Naive thymus-derived CD4-positive, alpha-beta T cell (primary cell): ENCODE results near the gene RCOR3. TPM values are rescaled to one million over a fixed set of nuclear protein-coding genes. Genes with fewer than 3 reads are reported as not detected.

Experiments
- ATAC-seq: fragments of 150-1000 bp; cut with Tn5 transposase; 2 replicates; pipeline ENCODE4 v1.10.0; 2021; ENCODE audit warnings: mild to moderate bottlenecking, moderate library complexity
- CTCF ChIA-PET: fragments of 350-600 bp; sonication (Branson Sonifier 250); formaldehyde crosslinking; loops from one replicate; lab custom pipeline; 2021; ENCODE audit warnings: antibody characterized with exemption; lab: Charles Lee
- POLR2A ChIA-PET: fragments of 350-600 bp; sonication (Branson Sonifier 250); formaldehyde crosslinking; loops from one replicate; lab custom pipeline; 2021; ENCODE audit warnings: antibody characterized with exemption, inconsistent platforms; lab: Charles Lee
- DNase-seq, 9 donors: peaks; one replicate each; pipeline versions ENCODE4 v3.0.0 to v3.0.0-alpha.2; 2020 to 2022; ENCODE audit warnings: mixed read lengths in 1 of 9
- H3K27ac ChIP-seq: one replicate; pipeline ENCODE4 v1.7.0; 2013; ENCODE audit warnings: mild to moderate bottlenecking, low read depth, low read length, moderate library complexity
- H3K27me3 ChIP-seq, 2 donors: one replicate each; pipeline ENCODE4 v1.7.0; 2013; ENCODE audit warnings: low read length in 2 of 2, mild to moderate bottlenecking in 2 of 2, moderate library complexity in 2 of 2; ENCODE audit not compliant: control insufficient read depth in 2 of 2, insufficient read depth in 2 of 2
- H3K36me3 ChIP-seq, 3 experiments: 1 replicate in 2 of 3; 2 replicates in 1 of 3; pipeline ENCODE4 v1.7.0; 2013; ENCODE audit warnings: low read length in 3 of 3, mild to moderate bottlenecking in 3 of 3, moderate library complexity in 1 of 3; ENCODE audit not compliant: insufficient read depth in 3 of 3, control insufficient read depth in 2 of 3
- H3K4me1 ChIP-seq, 2 donors: one replicate each; pipeline ENCODE4 v1.7.0; 2013; ENCODE audit warnings: low read length in 2 of 2, mild to moderate bottlenecking in 2 of 2, moderate library complexity in 1 of 2; ENCODE audit not compliant: control insufficient read depth in 2 of 2, insufficient read depth in 2 of 2
- H3K4me3 ChIP-seq: 2 replicates; pipeline ENCODE4 v1.7.0; 2013; ENCODE audit warnings: mild to moderate bottlenecking, low read length
- H3K9me3 ChIP-seq, 3 experiments: 1 replicate in 2 of 3; 2 replicates in 1 of 3; pipeline ENCODE4 v1.7.0; 2013; ENCODE audit warnings: low read length in 3 of 3; ENCODE audit not compliant: control insufficient read depth in 2 of 3
- H3K27ac Mint-ChIP-seq, 9 donors: one replicate each; pipeline ENCODE4 v1.8.0; 2020 to 2022; ENCODE audit warnings: mixed read lengths in 9 of 9, mild to moderate bottlenecking in 8 of 9, moderate library complexity in 5 of 9, inconsistent platforms in 2 of 9
- H3K27me3 Mint-ChIP-seq, 5 donors: one replicate each; pipeline ENCODE4 v1.8.0; 2021 to 2022; ENCODE audit warnings: mixed read lengths in 5 of 5, mild to moderate bottlenecking in 1 of 5
- H3K36me3 Mint-ChIP-seq, 5 donors: one replicate each; pipeline ENCODE4 v1.8.0; 2020 to 2022; ENCODE audit warnings: mixed read lengths in 5 of 5, mild to moderate bottlenecking in 3 of 5, inconsistent platforms in 1 of 5
- H3K4me1 Mint-ChIP-seq, 7 donors: one replicate each; pipeline ENCODE4 v1.8.0; 2020 to 2022; ENCODE audit warnings: mixed read lengths in 7 of 7, mild to moderate bottlenecking in 3 of 7, inconsistent platforms in 1 of 7
- H3K4me3 Mint-ChIP-seq, 10 donors: one replicate each; pipeline ENCODE4 v1.8.0; 2020 to 2022; ENCODE audit warnings: mild to moderate bottlenecking in 10 of 10, mixed read lengths in 10 of 10, moderate library complexity in 6 of 10, inconsistent platforms in 2 of 10
- H3K9me3 Mint-ChIP-seq, 11 donors: one replicate each; pipeline ENCODE4 v1.8.0; 2020 to 2022; ENCODE audit warnings: mixed read lengths in 11 of 11, mild to moderate bottlenecking in 4 of 11, inconsistent platforms in 1 of 11, moderate library complexity in 1 of 11
- intact Hi-C, 2 donors: fragments of 100-400 bp; cut with micrococcal nuclease; formaldehyde crosslinking; loops; one replicate each; pipeline ENCODE4 v1.15.1; 2023
- polyA plus RNA-seq, 2 donors: library from polyadenylated mRNA; unstranded; fragments of 300-500 nt; fragmentation: Illumina TruSeq; gene quantifications; one replicate each; pipeline ENCODE4 v1.2.3, GENCODE V29; 2021
- total RNA-seq, 6 experiments: library from RNA in 5 of 6; stranded (reverse) in 5 of 6; gene quantifications; 1 replicate in 5 of 6; 2 replicates in 1 of 6; pipeline ENCODE4 v1.2.3 and lab custom pipeline; 2021 to 2026

Gene RCOR3
- total and polyA plus RNA-seq, 7 experiments from 2014 or later, result 26.8 to 98.0 (median 68.0) TPM

DNA sequence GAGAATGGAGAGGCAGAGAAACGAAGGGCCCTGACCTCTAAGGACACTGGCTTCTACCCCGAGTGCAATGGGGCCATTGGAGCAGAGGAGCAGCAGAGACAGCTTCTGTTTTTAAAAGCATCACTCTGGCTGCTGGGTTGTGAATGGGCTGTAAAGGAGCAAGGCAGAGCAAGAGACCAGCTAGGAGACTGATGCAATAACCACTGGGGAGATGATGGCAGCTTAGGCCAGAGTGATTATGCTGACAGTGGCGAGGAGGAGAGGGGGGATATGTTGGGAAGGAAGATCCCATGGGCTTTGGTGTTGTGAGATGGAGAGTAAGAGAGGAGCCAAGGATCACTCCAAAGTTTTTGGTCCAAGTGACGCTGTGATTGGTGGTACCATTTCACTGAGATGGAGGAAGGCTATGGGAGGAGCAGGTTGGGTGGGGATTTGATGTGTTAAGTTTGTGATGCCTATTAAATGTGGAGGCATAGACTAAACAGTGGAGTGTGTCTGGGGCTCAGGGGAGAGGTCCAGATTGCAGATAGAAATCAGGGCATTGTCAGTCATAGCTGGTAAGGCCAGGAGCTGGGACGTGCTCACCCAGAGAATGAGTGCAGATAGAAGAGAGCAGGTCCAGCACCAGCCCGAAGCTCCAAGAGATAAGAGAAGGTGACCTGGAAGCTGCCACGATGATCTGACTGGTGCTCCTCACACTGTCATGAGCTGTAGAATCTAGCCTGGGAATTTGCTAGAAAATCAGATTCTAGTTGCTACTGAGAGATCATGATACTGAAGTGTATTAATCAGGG lies 78.5 kb downstream of the RCOR3 start:
- Mint-ChIP-seq H3K4me1 (peaks cover 69 to 94% (median 85%) of the 10 kb centered on the region in 7 donors), H3K4me3 (peak overlapping the region; percentile 7 to 87 (median 78)), H3K36me3 (peaks cover 0 to 19% (median 15%) of the 10 kb centered on the region in 5 donors), H3K27me3 (no peaks in the 10 kb centered on the region), H3K9me3 (no peaks in the 10 kb centered on the region), H3K27ac (peak overlapping the region; percentile 59 to 97 (median 87))
- Histone ChIP-seq H3K27ac (peak overlapping the region; percentile 69), H3K9me3 (no peaks in the 10 kb centered on the region), H3K36me3 (no peaks in the 10 kb centered on the region), H3K4me1 (peaks cover 69 to 79% of the 10 kb centered on the region in 2 donors), H3K4me3 (no peak overlapping the region), H3K27me3 (no peaks in the 10 kb centered on the region)
- no peak for ATAC-seq
- ChIA-PET POLR2A (interaction anchor here (0.6 to 6.5 kb wide), 4 partner anchors 10 to 45 kb away, joined by 3 to 49 read pairs (median 4); partner anchors contain the start of gene TRAF5), CTCF (interaction anchor here (1.2 to 5.1 kb wide), 4 partner anchors 9 to 14 kb away, joined by 3 to 25 read pairs (median 10); partner anchors contain the start of gene TRAF5)
- no peak for DNase-seq
- intact Hi-C loops, result no loop called here

DNA sequence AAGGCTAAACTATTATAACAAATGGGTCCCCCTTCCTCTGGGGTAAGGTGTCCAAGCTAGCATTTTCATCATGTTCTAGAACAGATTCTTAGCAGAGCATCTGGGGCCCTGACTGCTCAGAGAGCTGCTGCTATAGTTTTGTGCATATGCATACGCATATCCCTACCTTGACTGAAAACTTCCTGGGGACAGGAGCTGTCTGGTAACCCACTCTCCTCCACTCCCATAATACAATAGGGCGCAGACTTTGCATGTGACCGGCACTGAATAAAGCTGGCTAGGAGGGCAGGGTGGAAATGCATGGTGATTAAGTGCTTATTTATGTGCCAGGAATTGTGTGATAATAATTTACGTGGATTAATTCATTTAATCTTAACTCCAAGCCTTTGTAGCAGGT lies 79.1 kb downstream of the RCOR3 start:
- CTCF ChIA-PET, result interaction anchor here (1.9 to 5.1 kb wide), 3 partner anchors 9 to 15 kb away, joined by 5 to 25 read pairs (median 14); partner anchors contain the start of gene TRAF5
- H3K4me3 Mint-ChIP-seq, result peak overlapping the region in 8 of 10 donors; percentile 12 to 87 (median 80)
- POLR2A ChIA-PET, result interaction anchor here (0.8 to 6.5 kb wide), 3 partner anchors 11 to 44 kb away, joined by 4 to 49 read pairs (median 4); partner anchors contain the start of gene TRAF5
- Histone ChIP-seq H3K9me3 (no peaks in the 10 kb centered on the region), H3K4me3 (no peak overlapping the region), H3K27me3 (no peaks in the 10 kb centered on the region), H3K36me3 (no peaks in the 10 kb centered on the region), H3K27ac (no peak overlapping the region), H3K4me1 (peaks cover 71 to 79% of the 10 kb centered on the region in 2 donors)
- no peaks in the 10 kb centered on the region for H3K9me3 Mint-ChIP-seq
- DNase-seq (no peak), ATAC-seq (no peak)
- peaks cover 0 to 22% (median 15%) of the 10 kb centered on the region in 5 donors for H3K36me3 Mint-ChIP-seq
- H3K27me3 Mint-ChIP-seq, result no peaks in the 10 kb centered on the region
- H3K4me1 Mint-ChIP-seq, result peaks cover 68 to 95% (median 85%) of the 10 kb centered on the region in 7 donors
- peak overlapping the region in 8 of 9 donors; percentile 12 to 97 (median 86) for H3K27ac Mint-ChIP-seq
- intact Hi-C loops, result no loop called here

DNA sequence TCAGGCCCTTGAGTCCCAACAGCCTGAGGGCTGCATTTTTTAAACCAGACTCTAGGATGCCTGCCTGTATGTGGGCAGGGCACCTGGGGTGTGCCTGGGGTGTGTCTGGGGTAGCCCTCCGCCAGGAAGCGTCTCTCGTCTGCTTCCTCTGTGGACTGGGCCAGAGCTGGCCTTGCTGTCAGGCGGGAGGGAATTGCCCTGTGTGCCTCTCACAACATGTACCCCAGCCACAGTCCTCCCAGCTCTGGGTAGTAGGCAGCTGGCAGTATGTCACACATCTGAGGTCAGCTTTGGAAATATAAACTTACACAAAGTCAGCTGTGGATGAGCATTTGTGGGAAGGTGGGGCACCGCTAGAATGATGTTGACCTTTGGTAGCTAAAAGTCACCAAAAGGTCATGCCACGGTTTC lies 80.5 kb downstream of the RCOR3 start:
- H3K36me3 Mint-ChIP-seq, result peaks cover 3 to 22% (median 15%) of the 10 kb centered on the region in 5 donors
- Histone ChIP-seq H3K36me3 (no peaks in the 10 kb centered on the region), H3K9me3 (no peaks in the 10 kb centered on the region), H3K4me1 (peaks cover 70 to 72% of the 10 kb centered on the region in 2 donors), H3K27me3 (no peaks in the 10 kb centered on the region), H3K27ac (no peak overlapping the region), H3K4me3 (no peak overlapping the region)
- intact Hi-C loops, result no loop called here
- CTCF ChIA-PET, result interaction anchor here (1.2 to 5.1 kb wide), 3 partner anchors 13 to 130 kb away, joined by 3 to 25 read pairs (median 3); partner anchors contain the start of gene TRAF5
- H3K4me1 Mint-ChIP-seq, result peaks cover 72 to 97% (median 89%) of the 10 kb centered on the region in 7 donors
- POLR2A ChIA-PET, result interaction anchor here (6.5 kb wide), 1 partner anchor 12 kb away, joined by 49 read pairs; the partner anchor contains the start of gene TRAF5
- no peak for DNase-seq
- H3K27ac Mint-ChIP-seq, result peak overlapping the region in 6 of 9 donors; percentile 6 to 51 (median 26)
- H3K4me3 Mint-ChIP-seq, result peak overlapping the region; percentile 26 to 87 (median 56)
- peak; percentile 26 for ATAC-seq
- H3K27me3 Mint-ChIP-seq, result no peaks in the 10 kb centered on the region
- H3K9me3 Mint-ChIP-seq, result no peaks in the 10 kb centered on the region

GRCh38 chr1:211340622-211341507 lies 81.7 kb downstream of the RCOR3 start:
- ChIA-PET POLR2A (interaction anchor here (6.5 kb wide), 1 partner anchor 14 kb away, joined by 49 read pairs; the partner anchor contains the start of gene TRAF5), CTCF (interaction anchor here (1.1 to 1.4 kb wide), 3 partner anchors 12 to 17 kb away, joined by 3 to 5 read pairs (median 3); no protein-coding TSS in a partner anchor)
- H3K4me3 ChIP-seq, result no peak overlapping the region
- intact Hi-C loops, result no loop called here
- H3K27ac ChIP-seq, result no peak overlapping the region
- ATAC-seq, result peak; percentile 28
- peaks cover 3 to 27% (median 15%) of the 10 kb centered on the region in 5 donors for H3K36me3 Mint-ChIP-seq
- peaks cover 58 to 60% of the 10 kb centered on the region in 2 donors for H3K4me1 ChIP-seq
- no peaks in the 10 kb centered on the region for H3K36me3 ChIP-seq
- H3K27me3 Mint-ChIP-seq, result no peaks in the 10 kb centered on the region
- H3K4me1 Mint-ChIP-seq, result peaks cover 67 to 97% (median 88%) of the 10 kb centered on the region in 7 donors
- H3K4me3 Mint-ChIP-seq, result peak overlapping the region in 7 of 10 donors; percentile 2 to 75 (median 41)
- no peaks in the 10 kb centered on the region for H3K9me3 ChIP-seq
- no peaks in the 10 kb centered on the region for H3K27me3 ChIP-seq
- DNase-seq, result no peak
- peak overlapping the region in 3 of 9 donors; percentile 12 to 58 (median 56) for H3K27ac Mint-ChIP-seq
- H3K9me3 Mint-ChIP-seq, result no peaks in the 10 kb centered on the region

DNA sequence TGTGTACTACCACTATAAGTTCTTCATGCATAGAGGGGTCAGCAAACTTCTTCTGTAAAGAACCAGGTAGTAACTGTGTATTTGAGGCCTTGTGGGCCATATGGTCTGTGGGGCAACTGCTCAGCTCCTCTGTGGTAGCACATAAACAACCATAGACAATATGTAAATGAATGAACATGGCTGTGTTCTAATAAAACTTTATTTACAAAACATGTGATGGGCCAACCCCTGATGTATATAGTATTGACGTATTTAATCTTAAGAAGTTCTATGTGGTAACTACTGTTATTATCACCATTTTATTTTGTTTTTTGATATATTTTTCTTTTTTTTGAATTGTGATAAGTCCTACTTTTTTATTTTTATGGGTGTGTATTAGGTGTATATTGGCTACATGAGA lies 82.8 kb downstream of the RCOR3 start:
- no peaks in the 10 kb centered on the region for H3K27me3 ChIP-seq
- Mint-ChIP-seq H3K4me3 (peak overlapping the region in 1 of 10 donors; percentile 2), H3K4me1 (peaks cover 66 to 97% (median 88%) of the 10 kb centered on the region in 7 donors), H3K27me3 (no peaks in the 10 kb centered on the region), H3K36me3 (peaks cover 3 to 29% (median 14%) of the 10 kb centered on the region in 5 donors), H3K9me3 (no peaks in the 10 kb centered on the region), H3K27ac (peak overlapping the region in 4 of 9 donors; percentile 12 to 58 (median 42))
- H3K4me1 ChIP-seq, result peaks cover 46 to 60% of the 10 kb centered on the region in 2 donors
- ChIA-PET CTCF (interaction anchor here (1.1 to 1.4 kb wide), 2 partner anchors 13 to 18 kb away, joined by 3 to 5 read pairs; no protein-coding TSS in a partner anchor), POLR2A (no interaction called here)
- no peaks in the 10 kb centered on the region for H3K36me3 ChIP-seq
- H3K9me3 ChIP-seq, result no peaks in the 10 kb centered on the region
- ATAC-seq (no peak), DNase-seq (no peak)
- intact Hi-C loops, result no loop called here
- no peak overlapping the region for H3K27ac ChIP-seq
- H3K4me3 ChIP-seq, result no peak overlapping the region
